HCT116 (cell line): ENCODE results near the gene PUSL1.

ENCODE experiments used
- CTCF ChIP-seq, 3 experiments: fragments of 200-600 bp in 1 of 3; sonication (generic) in 1 of 3; IDR thresholded peaks in 2 of 3; conservative IDR thresholded peaks in 1 of 3; 2 replicates each; pipeline ENCODE4 v1.5.1; 2012 to 2017; ENCODE audit warnings: low read depth in 2 of 3, low read length in 2 of 3, antibody characterized with exemption in 1 of 3, borderline replicate concordance in 1 of 3, control low read depth in 1 of 3, mild to moderate bottlenecking in 1 of 3, mixed read lengths in 1 of 3, mixed run types in 1 of 3, moderate library complexity in 1 of 3; ENCODE audit not compliant: insufficient read depth in 1 of 3
- EGR1 ChIP-seq: IDR thresholded peaks from 2 replicates; pipeline ENCODE4 v1.6.1; 2012; ENCODE audit warnings: low read depth
- ELF1 ChIP-seq: IDR thresholded peaks from 2 replicates; pipeline ENCODE4 v1.6.1; 2012; ENCODE audit warnings: low read depth, borderline replicate concordance
- EZH2 ChIP-seq: fragments of 200-600 bp; sonication (generic); IDR thresholded peaks from 2 replicates; pipeline ENCODE4 v1.6.1; 2017; ENCODE audit warnings: antibody characterized with exemption, mixed run types
- JUND ChIP-seq: IDR thresholded peaks from 2 replicates; pipeline ENCODE4 v1.6.1; 2012
- POLR2A ChIP-seq: IDR thresholded peaks from 2 replicates; pipeline ENCODE4 v1.7.0; 2011; ENCODE audit warnings: borderline replicate concordance; ENCODE audit not compliant: insufficient read depth, insufficient read length; ENCODE audit errors: extremely low read depth
- POLR2AphosphoS5 ChIP-seq: IDR thresholded peaks from 2 replicates; pipeline ENCODE4 v1.6.1; 2011; ENCODE audit warnings: mild to moderate bottlenecking, low read depth, low read length, moderate library complexity
- SP1 ChIP-seq: IDR thresholded peaks from 2 replicates; pipeline ENCODE4 v1.6.1; 2012; ENCODE audit warnings: low read depth
- TCF7L2 ChIP-seq: IDR thresholded peaks from 2 replicates; pipeline ENCODE4 v1.7.0; 2011; ENCODE audit warnings: borderline replicate concordance, inconsistent platforms; ENCODE audit not compliant: insufficient read depth, insufficient read length; ENCODE audit errors: extremely low read depth
- TF ChIP-seq, protein P1 (sequence below): IDR thresholded peaks from 2 replicates; pipeline ENCODE4 v1.6.1; 2012
- TF ChIP-seq, protein P2 (sequence below): IDR thresholded peaks from 2 replicates; pipeline ENCODE4 v1.6.1; 2011; ENCODE audit warnings: mild to moderate bottlenecking, low read length, moderate library complexity; ENCODE audit not compliant: insufficient replicate concordance; ENCODE audit errors: extremely low read depth
- TF ChIP-seq, protein P3 (sequence below): IDR thresholded peaks from 2 replicates; pipeline ENCODE4 v1.6.1; 2012; ENCODE audit warnings: low read depth

DNA sequence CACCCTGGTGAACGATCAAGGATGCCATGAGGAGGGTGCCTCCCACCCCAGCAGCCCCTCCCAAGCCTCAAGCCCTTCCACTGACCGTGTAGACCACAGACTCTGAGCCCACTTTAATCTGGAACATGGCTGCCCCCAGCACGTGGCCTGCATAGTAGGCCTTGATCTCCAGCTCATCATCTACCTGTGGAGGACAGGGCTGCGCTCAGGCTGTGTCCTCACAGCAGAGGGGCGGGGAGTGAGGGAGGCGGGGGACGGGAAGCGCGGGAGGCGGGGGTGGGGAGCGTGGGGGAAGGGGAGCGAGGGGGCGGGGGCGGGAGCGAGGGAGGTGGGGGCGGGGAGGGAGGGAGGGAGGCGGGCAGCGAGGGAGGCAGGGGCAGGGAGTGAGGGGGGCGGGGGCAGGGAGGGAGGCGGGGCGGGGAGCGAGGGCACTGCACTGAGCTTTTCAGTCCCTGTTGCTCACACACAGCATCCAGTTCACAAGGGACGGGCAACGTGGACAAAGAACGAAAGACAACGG, 7.1 kb downstream of the PUSL1 start:
- TF ChIP-seq TCF7L2: no peak
- no peak for TF ChIP-seq CTCF (IDR thresholded peaks at IDR 0.05 in 2 of 3, conservative IDR thresholded peaks at IDR 0.05 in 1 of 3; ENCODE audit: borderline replicate concordance in 1 of 3, insufficient read depth in 1 of 3, low read depth in 2 of 3, low read length in 2 of 3)
- no peak for TF ChIP-seq POLR2A
- TF ChIP-seq, protein P1, sequence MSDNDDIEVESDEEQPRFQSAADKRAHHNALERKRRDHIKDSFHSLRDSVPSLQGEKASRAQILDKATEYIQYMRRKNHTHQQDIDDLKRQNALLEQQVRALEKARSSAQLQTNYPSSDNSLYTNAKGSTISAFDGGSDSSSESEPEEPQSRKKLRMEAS: no peak
- TF ChIP-seq EZH2: no peak
- TF ChIP-seq POLR2AphosphoS5: no peak
- TF ChIP-seq EGR1: no peak
- no peak for TF ChIP-seq JUND
- TF ChIP-seq SP1: no peak
- TF ChIP-seq, protein P2, sequence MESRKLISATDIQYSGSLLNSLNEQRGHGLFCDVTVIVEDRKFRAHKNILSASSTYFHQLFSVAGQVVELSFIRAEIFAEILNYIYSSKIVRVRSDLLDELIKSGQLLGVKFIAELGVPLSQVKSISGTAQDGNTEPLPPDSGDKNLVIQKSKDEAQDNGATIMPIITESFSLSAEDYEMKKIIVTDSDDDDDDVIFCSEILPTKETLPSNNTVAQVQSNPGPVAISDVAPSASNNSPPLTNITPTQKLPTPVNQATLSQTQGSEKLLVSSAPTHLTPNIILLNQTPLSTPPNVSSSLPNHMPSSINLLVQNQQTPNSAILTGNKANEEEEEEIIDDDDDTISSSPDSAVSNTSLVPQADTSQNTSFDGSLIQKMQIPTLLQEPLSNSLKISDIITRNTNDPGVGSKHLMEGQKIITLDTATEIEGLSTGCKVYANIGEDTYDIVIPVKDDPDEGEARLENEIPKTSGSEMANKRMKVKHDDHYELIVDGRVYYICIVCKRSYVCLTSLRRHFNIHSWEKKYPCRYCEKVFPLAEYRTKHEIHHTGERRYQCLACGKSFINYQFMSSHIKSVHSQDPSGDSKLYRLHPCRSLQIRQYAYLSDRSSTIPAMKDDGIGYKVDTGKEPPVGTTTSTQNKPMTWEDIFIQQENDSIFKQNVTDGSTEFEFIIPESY: no peak
- TF ChIP-seq ELF1: no peak
- TF ChIP-seq, protein P3, sequence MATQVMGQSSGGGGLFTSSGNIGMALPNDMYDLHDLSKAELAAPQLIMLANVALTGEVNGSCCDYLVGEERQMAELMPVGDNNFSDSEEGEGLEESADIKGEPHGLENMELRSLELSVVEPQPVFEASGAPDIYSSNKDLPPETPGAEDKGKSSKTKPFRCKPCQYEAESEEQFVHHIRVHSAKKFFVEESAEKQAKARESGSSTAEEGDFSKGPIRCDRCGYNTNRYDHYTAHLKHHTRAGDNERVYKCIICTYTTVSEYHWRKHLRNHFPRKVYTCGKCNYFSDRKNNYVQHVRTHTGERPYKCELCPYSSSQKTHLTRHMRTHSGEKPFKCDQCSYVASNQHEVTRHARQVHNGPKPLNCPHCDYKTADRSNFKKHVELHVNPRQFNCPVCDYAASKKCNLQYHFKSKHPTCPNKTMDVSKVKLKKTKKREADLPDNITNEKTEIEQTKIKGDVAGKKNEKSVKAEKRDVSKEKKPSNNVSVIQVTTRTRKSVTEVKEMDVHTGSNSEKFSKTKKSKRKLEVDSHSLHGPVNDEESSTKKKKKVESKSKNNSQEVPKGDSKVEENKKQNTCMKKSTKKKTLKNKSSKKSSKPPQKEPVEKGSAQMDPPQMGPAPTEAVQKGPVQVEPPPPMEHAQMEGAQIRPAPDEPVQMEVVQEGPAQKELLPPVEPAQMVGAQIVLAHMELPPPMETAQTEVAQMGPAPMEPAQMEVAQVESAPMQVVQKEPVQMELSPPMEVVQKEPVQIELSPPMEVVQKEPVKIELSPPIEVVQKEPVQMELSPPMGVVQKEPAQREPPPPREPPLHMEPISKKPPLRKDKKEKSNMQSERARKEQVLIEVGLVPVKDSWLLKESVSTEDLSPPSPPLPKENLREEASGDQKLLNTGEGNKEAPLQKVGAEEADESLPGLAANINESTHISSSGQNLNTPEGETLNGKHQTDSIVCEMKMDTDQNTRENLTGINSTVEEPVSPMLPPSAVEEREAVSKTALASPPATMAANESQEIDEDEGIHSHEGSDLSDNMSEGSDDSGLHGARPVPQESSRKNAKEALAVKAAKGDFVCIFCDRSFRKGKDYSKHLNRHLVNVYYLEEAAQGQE: no peak
